Smooth muscle cell (in vitro differentiated cells): ENCODE data around the gene PLPPR2. TPM values are rescaled to one million over a fixed set of nuclear protein-coding genes. Genes with fewer than 3 reads are reported as not detected.

ENCODE experiments used
- DNase-seq: peaks from one replicate; lab custom pipeline; 2025; ENCODE audit not compliant: unreplicated experiment; lab: John Stamatoyannopoulos, UW
- H2AFZ ChIP-seq: fragments of 200-600 bp; sonication (generic); 2 replicates; pipeline ENCODE4 v1.6.0; 2016; ENCODE audit warnings: antibody characterized with exemption, low read depth, mild to moderate bottlenecking
- H3F3A ChIP-seq: fragments of 200-600 bp; sonication (generic); 2 replicates; pipeline ENCODE4 v1.6.0; 2017; ENCODE audit warnings: antibody characterized with exemption, low read depth
- H3K27ac ChIP-seq: fragments of 200-600 bp; sonication (generic); 2 replicates; pipeline ENCODE4 v1.5.1; 2016; ENCODE audit warnings: low read depth, mild to moderate bottlenecking
- H3K27me3 ChIP-seq: fragments of 200-600 bp; sonication (generic); 2 replicates; pipeline ENCODE4 v1.6.1; 2016; ENCODE audit warnings: low read depth, mild to moderate bottlenecking
- H3K36me3 ChIP-seq: fragments of 200-600 bp; sonication (generic); 2 replicates; pipeline ENCODE4 v1.5.1; 2016; ENCODE audit warnings: low read depth
- H3K4me1 ChIP-seq: fragments of 200-600 bp; sonication (generic); 2 replicates; pipeline ENCODE4 v1.5.1; 2016; ENCODE audit warnings: low read depth
- H3K4me2 ChIP-seq: fragments of 200-600 bp; sonication (generic); 2 replicates; pipeline ENCODE4 v1.6.0; 2016; ENCODE audit warnings: mild to moderate bottlenecking
- H3K4me3 ChIP-seq: fragments of 200-600 bp; sonication (generic); 2 replicates; pipeline ENCODE4 v1.5.1; 2016; ENCODE audit warnings: mild to moderate bottlenecking
- H3K79me2 ChIP-seq: fragments of 200-600 bp; sonication (generic); 2 replicates; pipeline ENCODE4 v1.6.0; 2016; ENCODE audit warnings: low read depth, mild to moderate bottlenecking
- H3K9ac ChIP-seq: fragments of 200-600 bp; sonication (generic); 2 replicates; pipeline ENCODE4 v1.6.0; 2016; ENCODE audit warnings: low read depth
- H3K9me3 ChIP-seq: fragments of 200-600 bp; sonication (generic); replicated peaks from 2 replicates; pipeline ENCODE4 v1.5.1; 2016; ENCODE audit warnings: low read depth
- H4K20me1 ChIP-seq: fragments of 200-600 bp; sonication (generic); 2 replicates; pipeline ENCODE4 v1.6.0; 2016; ENCODE audit warnings: low read depth
- CTCF ChIP-seq: fragments of 200-600 bp; sonication (generic); IDR thresholded peaks from 2 replicates; pipeline ENCODE4 v1.5.1; 2017; ENCODE audit warnings: borderline replicate concordance, mild to moderate bottlenecking, antibody characterized with exemption; ENCODE audit not compliant: insufficient read depth, poor library complexity, severe bottlenecking
- WGBS: methylation state at CpG from one replicate; pipeline ENCODE4 v1.1.7; 2016; ENCODE audit warnings: low lambda C conversion rate; 5-methylcytosine and 5-hydroxymethylcytosine counted together
- polyA plus RNA-seq: library from polyadenylated mRNA; unstranded; fragments of >200 nt; fragmentation: Nextera tagmentation; extraction: Ambion mirVana; gene quantifications from 2 replicates; pipeline ENCODE4 v1.2.1, GENCODE V29; 2016
- total RNA-seq: library from RNA; depleted of rRNA; stranded (reverse); fragments of >200 nt; gene quantifications from 2 replicates; pipeline ENCODE4 v1.2.3, GENCODE V29; 2014

The PLPPR2 gene
- total and polyA plus RNA-seq, 2 experiments from 2014 or later, result 21.4 to 67.1 TPM

GRCh38 chr19:11321191-11322126 is 33.8 kb upstream of the PLPPR2 start:
- H3K36me3 ChIP-seq, result no peaks in the 10 kb centered on the region
- no peak overlapping the region for H3K4me2 ChIP-seq
- no peak for DNase-seq
- TF ChIP-seq CTCF, result no peak
- no peaks in the 10 kb centered on the region for H3K79me2 ChIP-seq
- no peak overlapping the region for H2AFZ ChIP-seq
- 93% methylated on average over 14 of the region's 14 CpGs for WGBS
- H3K9me3 ChIP-seq, result no peaks in the 10 kb centered on the region
- no peak overlapping the region for H3K27ac ChIP-seq
- no peak overlapping the region for H3K9ac ChIP-seq
- no peak overlapping the region for H3K4me3 ChIP-seq
- no peaks in the 10 kb centered on the region for H3K4me1 ChIP-seq
- H3K27me3 ChIP-seq, result no peaks in the 10 kb centered on the region
- no peaks in the 10 kb centered on the region for H4K20me1 ChIP-seq
- peaks cover 7% of the 10 kb centered on the region for H3F3A ChIP-seq

- no peaks in the 10 kb centered on the region for H3K4me1 ChIP-seq
- no peaks in the 10 kb centered on the region for H4K20me1 ChIP-seq
- no peak overlapping the region for H2AFZ ChIP-seq
- TF ChIP-seq CTCF, result no peak
- no peaks in the 10 kb centered on the region for H3K9me3 ChIP-seq
- H3K27ac ChIP-seq, result no peak overlapping the region
- H3K4me3 ChIP-seq, result no peak overlapping the region
- H3K9ac ChIP-seq, result no peak overlapping the region
- H3K36me3 ChIP-seq, result no peaks in the 10 kb centered on the region
- no peaks in the 10 kb centered on the region for H3K27me3 ChIP-seq
- no peaks in the 10 kb centered on the region for H3K79me2 ChIP-seq
- peaks cover 7% of the 10 kb centered on the region for H3F3A ChIP-seq
- H3K4me2 ChIP-seq, result no peak overlapping the region
- no peak for DNase-seq
- 59% methylated on average over 7 of the region's 7 CpGs for WGBS
Observed at GRCh38 chr19:11322269-11323024, 32.8 kb upstream of the PLPPR2 start.

- no peak overlapping the region for H3K9ac ChIP-seq
- no peaks in the 10 kb centered on the region for H3K27me3 ChIP-seq
- H3K9me3 ChIP-seq, result no peaks in the 10 kb centered on the region
- no peaks in the 10 kb centered on the region for H3K36me3 ChIP-seq
- H3K4me2 ChIP-seq, result peak overlapping the region; percentile 76
- H3K4me1 ChIP-seq, result no peaks in the 10 kb centered on the region
- H3K4me3 ChIP-seq, result no peak overlapping the region
- no peaks in the 10 kb centered on the region for H4K20me1 ChIP-seq
- H3K79me2 ChIP-seq, result no peaks in the 10 kb centered on the region
- no peak for DNase-seq
- no peak for TF ChIP-seq CTCF
- no peak overlapping the region for H2AFZ ChIP-seq
- H3F3A ChIP-seq, result peaks cover 7% of the 10 kb centered on the region
- WGBS, result 74% methylated on average over 5 of the region's 5 CpGs
- H3K27ac ChIP-seq, result peak overlapping the region; percentile 62
Observed at GRCh38 chr19:11323601-11324078, 31.6 kb upstream of the PLPPR2 start.
